Endothelial cell of umbilical vein (primary cell): Measurements from ENCODE around the gene ERGIC2.

Source experiments
- CTCF ChIP-seq, 2 donors: IDR thresholded peaks; 1 replicate in 1 of 2; 2 replicates in 1 of 2; pipeline ENCODE4 v1.5.1; 2011; ENCODE audit warnings: low read length in 2 of 2, mild to moderate bottlenecking in 2 of 2, moderate library complexity in 2 of 2, control low read depth in 1 of 2, inconsistent platforms in 1 of 2, low read depth in 1 of 2; ENCODE audit not compliant: insufficient read depth in 1 of 2; ENCODE audit errors: extremely low read depth in 1 of 2
- FOS ChIP-seq: IDR thresholded peaks from 2 replicates; pipeline ENCODE4 v1.6.1; 2011; ENCODE audit warnings: mild to moderate bottlenecking, low read length, moderate library complexity, borderline replicate concordance; ENCODE audit not compliant: insufficient read depth

GRCh38 chr12:29304388-29304787 lies 76.6 kb downstream of the ERGIC2 start:
- TF ChIP-seq CTCF (IDR thresholded peaks at IDR 0.05; ENCODE audit: extremely low read depth in 1 of 2, insufficient read depth in 1 of 2, low read depth in 1 of 2, low read length in 2 of 2) (no peak), FOS (no peak)
